Measurements from ENCODE around the gene ASPDH.

ASPDH gene

DNA sequence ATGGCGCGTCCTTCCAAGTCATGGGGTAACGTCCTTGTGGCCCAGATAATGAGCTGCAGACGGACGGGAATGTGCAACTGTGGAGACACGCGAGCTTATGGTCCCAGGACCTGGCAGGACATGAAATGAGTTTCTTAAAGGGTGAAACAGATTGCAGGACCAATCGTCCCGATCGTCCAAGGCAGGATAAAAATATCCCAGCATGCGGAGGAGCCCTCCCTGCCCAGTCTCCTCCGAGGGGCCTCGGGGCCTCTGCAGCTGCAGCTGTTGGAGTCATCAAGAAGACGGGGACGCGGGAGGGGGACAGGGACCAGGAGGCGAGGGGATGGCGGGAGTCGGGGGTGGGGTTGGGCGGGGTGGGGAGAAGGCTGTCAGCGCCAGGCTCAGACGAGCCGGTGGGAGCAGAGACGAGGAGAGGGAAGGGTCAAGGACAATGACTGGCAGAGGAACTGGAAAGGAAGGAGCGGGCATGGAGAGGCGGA lies 22.7 kb downstream of the ASPDH start:
- no peak for DNase-seq (ENCODE audit: insufficient read length)
- TF ChIP-seq TAF1 (IDR thresholded peaks at IDR 0.05; ENCODE audit: borderline replicate concordance, low read depth, low read length) (no peak), POLR2A (IDR thresholded peaks at IDR 0.05; ENCODE audit: low read depth, low read length) (no peak), POLR2AphosphoS5 (IDR thresholded peaks at IDR 0.05; ENCODE audit: low read depth, low read length) (no peak)
- FAIRE-seq: no peak

DNA sequence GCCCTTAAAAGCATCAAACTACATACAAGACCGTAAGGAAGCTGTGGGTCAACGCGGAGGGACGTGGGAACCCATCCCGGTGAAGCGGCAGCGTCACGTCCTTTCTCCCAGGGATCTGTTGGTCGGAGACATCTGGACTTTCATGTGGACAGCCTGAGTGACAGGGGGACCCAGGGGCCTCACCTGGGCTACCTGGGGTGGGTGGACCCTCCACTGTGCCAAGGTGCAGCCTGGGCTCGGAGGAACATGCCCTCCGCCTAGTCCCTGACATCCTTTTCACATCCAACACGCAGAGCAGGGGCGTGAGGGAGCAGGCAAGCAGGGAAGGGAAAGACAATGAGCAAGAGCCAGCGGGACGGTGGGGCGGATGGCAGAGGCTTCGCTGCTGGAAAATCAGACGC lies 23.3 kb downstream of the ASPDH start:
- TF ChIP-seq TAF1 (IDR thresholded peaks at IDR 0.05; ENCODE audit: borderline replicate concordance, low read depth, low read length) (no peak), POLR2AphosphoS5 (IDR thresholded peaks at IDR 0.05; ENCODE audit: low read depth, low read length) (no peak), POLR2A (IDR thresholded peaks at IDR 0.05; ENCODE audit: low read depth, low read length) (no peak)
- no peak for DNase-seq (ENCODE audit: insufficient read length)
- no peak for FAIRE-seq

DNA sequence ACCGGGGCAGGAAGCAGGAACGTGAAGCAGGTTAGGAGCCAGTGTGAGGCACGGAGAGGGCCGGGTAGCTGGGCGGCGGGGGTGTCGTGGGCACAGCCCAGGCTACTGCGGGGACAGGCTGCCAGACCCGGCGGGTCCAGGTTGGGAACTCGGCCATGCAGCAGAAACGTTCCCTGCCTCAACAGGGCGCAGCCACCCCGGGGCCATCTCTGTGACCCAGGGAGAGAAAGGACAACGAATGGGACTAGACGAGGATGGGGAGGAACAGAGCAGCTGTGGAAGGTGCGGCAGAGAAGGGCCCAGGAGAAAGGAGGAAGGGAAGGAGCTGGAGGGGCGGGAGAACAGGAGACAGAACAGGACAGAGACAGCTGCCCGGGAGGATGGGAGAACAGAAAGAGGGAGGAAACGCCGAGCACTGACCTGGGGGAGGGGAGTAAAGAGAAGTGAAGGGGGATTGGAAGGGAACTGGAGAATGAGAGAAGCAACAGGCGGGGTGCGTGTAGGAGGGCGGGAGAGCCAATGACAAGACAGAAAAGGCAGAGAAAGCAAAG lies 24.2 kb downstream of the ASPDH start:
- TF ChIP-seq TAF1 (IDR thresholded peaks at IDR 0.05; ENCODE audit: borderline replicate concordance, low read depth, low read length): no peak
- no peak for TF ChIP-seq POLR2AphosphoS5 (IDR thresholded peaks at IDR 0.05; ENCODE audit: low read depth, low read length)
- TF ChIP-seq POLR2A (IDR thresholded peaks at IDR 0.05; ENCODE audit: low read depth, low read length): no peak
- DNase-seq (ENCODE audit: insufficient read length) (no peak), FAIRE-seq (no peak)

- no peak for TF ChIP-seq POLR2AphosphoS5 (IDR thresholded peaks at IDR 0.05; ENCODE audit: low read depth, low read length)
- TF ChIP-seq TAF1 (IDR thresholded peaks at IDR 0.05; ENCODE audit: borderline replicate concordance, low read depth, low read length): no peak
- no peak for TF ChIP-seq POLR2A (IDR thresholded peaks at IDR 0.05; ENCODE audit: low read depth, low read length)
- FAIRE-seq: no peak
- DNase-seq (ENCODE audit: insufficient read length): no peak
Measured at GRCh38 chr19:50488389-50489194, 25.1 kb downstream of the ASPDH start.

DNA sequence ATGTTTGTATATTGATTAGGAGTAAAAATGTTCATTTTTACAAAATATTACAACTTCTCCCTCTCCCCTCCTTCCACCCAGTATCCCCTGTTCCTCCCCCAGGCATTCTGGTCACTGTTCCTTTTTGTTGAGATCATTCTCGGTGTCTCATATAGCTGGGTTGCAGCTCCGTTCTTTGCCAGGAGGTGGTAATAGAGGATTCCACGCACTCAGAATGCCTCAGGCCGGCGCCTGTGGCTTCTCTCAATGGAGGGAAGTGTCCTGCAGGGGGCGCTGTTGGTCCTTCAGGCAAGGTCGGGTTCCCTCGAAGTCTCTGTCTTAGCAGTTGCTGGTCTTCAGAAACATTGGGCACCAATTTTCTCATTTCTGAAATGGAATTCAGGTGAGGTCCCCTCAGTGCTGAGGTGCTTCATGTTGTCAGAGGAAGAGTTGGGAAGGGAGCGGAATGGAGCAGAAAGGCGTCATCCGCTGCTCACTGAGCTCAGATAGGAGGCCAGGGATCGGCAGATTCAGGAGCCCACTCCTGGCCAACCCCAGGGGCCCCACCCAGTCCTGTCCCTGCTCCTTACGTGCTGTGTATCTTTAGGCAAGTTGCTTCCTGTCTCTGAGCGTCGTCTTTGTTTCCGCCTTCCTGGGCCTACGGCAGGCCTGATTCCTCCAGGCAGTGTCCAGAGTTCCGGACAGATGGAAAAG lies 26.7 kb downstream of the ASPDH start:
- TF ChIP-seq POLR2AphosphoS5 (IDR thresholded peaks at IDR 0.05; ENCODE audit: low read depth, low read length): no peak
- no peak for TF ChIP-seq POLR2A (IDR thresholded peaks at IDR 0.05; ENCODE audit: low read depth, low read length)
- TF ChIP-seq TAF1 (IDR thresholded peaks at IDR 0.05; ENCODE audit: borderline replicate concordance, low read depth, low read length): no peak
- no peak for DNase-seq (ENCODE audit: insufficient read length)
- FAIRE-seq: no peak

DNA sequence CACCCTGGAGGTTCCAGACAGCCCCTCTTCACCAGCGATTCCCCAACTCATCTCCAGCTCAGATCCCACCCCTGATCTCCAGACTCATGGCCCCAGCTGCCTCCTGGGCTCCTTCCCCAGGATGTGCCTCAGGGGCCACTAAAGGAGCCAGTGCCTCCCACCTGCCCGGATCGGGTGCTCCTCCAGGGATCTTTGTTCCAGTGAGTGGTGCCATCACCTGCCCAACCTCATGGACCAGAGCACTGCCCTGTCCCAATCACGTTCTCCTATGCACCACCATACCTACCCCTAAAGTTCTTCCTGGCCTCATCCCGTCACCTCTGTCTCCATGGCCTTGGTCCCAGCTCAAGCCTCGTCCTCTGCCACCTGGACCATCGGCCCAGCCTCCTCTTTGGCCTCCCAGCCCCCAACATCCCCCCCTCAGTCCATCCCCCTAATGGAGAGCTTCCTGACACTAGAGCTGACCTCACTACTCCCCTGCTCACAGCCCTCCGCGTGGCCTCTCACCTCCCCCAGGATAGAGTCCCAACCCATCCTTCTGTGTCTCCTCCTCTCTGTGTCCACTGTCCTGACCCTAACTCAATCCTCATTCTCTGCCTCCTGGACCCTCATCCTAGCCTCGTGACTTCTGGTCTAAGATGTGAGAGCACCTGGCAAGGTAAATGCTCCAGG lies 28.3 kb downstream of the ASPDH start:
- DNase-seq (ENCODE audit: insufficient read length) (no peak), FAIRE-seq (no peak)
- no peak for TF ChIP-seq TAF1 (IDR thresholded peaks at IDR 0.05; ENCODE audit: borderline replicate concordance, low read depth, low read length)
- TF ChIP-seq POLR2A (IDR thresholded peaks at IDR 0.05; ENCODE audit: low read depth, low read length): 0 out of 2 replicates have a peak, but pooled peaks have one; percentile 13

- no peak for DNase-seq (ENCODE audit: insufficient read length)
- no peak for TF ChIP-seq POLR2A (IDR thresholded peaks at IDR 0.05; ENCODE audit: low read depth, low read length)
- no peak for FAIRE-seq
Measured at GRCh38 chr19:50482916-50483315, 30.8 kb downstream of the ASPDH start.

GRCh38 chr19:50482271-50482855 lies 31.4 kb downstream of the ASPDH start:
- DNase-seq (ENCODE audit: insufficient read length): no peak
- FAIRE-seq: no peak
- TF ChIP-seq POLR2AphosphoS5 (IDR thresholded peaks at IDR 0.05; ENCODE audit: low read depth, low read length) (no peak), POLR2A (IDR thresholded peaks at IDR 0.05; ENCODE audit: low read depth, low read length) (no peak), TAF1 (IDR thresholded peaks at IDR 0.05; ENCODE audit: borderline replicate concordance, low read depth, low read length) (no peak)

GRCh38 chr19:50481351-50482149 lies 32.2 kb downstream of the ASPDH start:
- TF ChIP-seq TAF1 (IDR thresholded peaks at IDR 0.05; ENCODE audit: borderline replicate concordance, low read depth, low read length) (no peak), POLR2A (IDR thresholded peaks at IDR 0.05; ENCODE audit: low read depth, low read length) (no peak), POLR2AphosphoS5 (IDR thresholded peaks at IDR 0.05; ENCODE audit: low read depth, low read length) (no peak)
- DNase-seq (ENCODE audit: insufficient read length) (no peak), FAIRE-seq (no peak)

DNA sequence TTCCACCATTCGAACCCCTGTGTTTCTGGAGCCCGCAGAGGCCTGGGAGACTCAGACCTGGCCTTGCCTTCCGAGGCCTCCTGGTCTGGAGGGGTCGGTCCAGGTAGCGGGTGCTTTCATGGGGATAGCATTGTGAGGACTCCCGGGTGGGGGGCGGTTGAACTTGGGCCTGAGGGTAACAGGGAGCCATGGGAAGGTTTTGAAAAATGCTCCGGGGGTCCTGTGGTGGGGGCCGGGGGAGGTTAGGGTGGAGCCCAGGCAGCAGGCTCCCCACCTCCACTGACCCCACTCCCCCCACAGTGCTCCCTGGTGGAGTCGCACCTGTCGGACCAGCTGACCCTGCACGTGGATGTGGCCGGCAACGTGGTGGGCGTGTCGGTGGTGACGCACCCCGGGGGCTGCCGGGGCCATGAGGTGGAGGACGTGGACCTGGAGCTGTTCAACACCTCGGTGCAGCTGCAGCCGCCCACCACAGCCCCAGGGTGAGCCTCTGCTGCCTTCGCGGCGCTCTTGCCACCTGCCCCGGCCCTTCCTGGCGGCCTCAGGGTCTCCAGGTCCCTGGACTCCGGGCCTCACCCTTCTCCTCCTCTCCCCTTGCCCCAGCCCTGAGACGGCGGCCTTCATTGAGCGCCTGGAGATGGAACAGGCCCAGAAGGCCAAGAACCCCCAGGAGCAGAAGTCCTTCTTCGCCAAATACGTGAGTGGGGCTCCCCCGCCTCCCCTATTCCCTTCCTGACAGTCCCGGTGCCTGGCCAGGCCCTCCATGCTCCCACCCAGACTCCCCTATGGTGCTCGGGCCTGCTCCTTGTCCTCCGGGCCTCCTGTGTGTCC lies 33.2 kb downstream of the ASPDH start:
- DNase-seq (ENCODE audit: insufficient read length): no peak
- FAIRE-seq: no peak
- no peak for TF ChIP-seq TAF1 (IDR thresholded peaks at IDR 0.05; ENCODE audit: borderline replicate concordance, low read depth, low read length)
- TF ChIP-seq POLR2AphosphoS5 (IDR thresholded peaks at IDR 0.05; ENCODE audit: low read depth, low read length): no peak
- TF ChIP-seq POLR2A (IDR thresholded peaks at IDR 0.05; ENCODE audit: low read depth, low read length): no peak
